Activated T-cell treated with anti-CD3 and anti-CD28 coated beads for 24 hours (primary cell): ENCODE measurements around the gene KIAA1586.
A peak's percentile ranks its signal among the peaks of the same experiment; 100 is the strongest.
"Not testable (repeated sequence)": the region's sequence is repeated elsewhere in the genome, so short reads cannot be mapped to it uniquely, and the experiment has no call there.

Experiments
- DNase-seq: peaks from one replicate; pipeline ENCODE4 v3.0.0-alpha.2; 2020; ENCODE audit warnings: low read depth

Gene KIAA1586

GRCh38 chr6:57046332-57047256, at the start of gene KIAA1586:
TSS of gene KIAA1586 (plus strand) at chr6:57046693. CDS start at chr6:57046756, 63 bp downstream.
- DNase-seq: peak; percentile 82

GRCh38 chr6:56999049-56999448, 47.4 kb upstream of the KIAA1586 start:
- DNase-seq: no peak

GRCh38 chr6:56999748-57000147, 46.7 kb upstream of the KIAA1586 start:
- DNase-seq: not testable (repeated sequence)

- DNase-seq: no peak
Measured at GRCh38 chr6:57002197-57002596, 44.3 kb upstream of the KIAA1586 start.

- no peak for DNase-seq
Measured at GRCh38 chr6:57004292-57004691, 42.2 kb upstream of the KIAA1586 start.

- DNase-seq: no peak
Measured at GRCh38 chr6:57006101-57006500, 40.4 kb upstream of the KIAA1586 start.

- DNase-seq: not testable (repeated sequence)
Measured at GRCh38 chr6:57008069-57008468, 38.4 kb upstream of the KIAA1586 start.

- no peak for DNase-seq
Measured at GRCh38 chr6:57013521-57013926, 33.0 kb upstream of the KIAA1586 start.

- DNase-seq: no peak
Measured at GRCh38 chr6:57017069-57017468, 29.4 kb upstream of the KIAA1586 start.

GRCh38 chr6:57017841-57018240, 28.7 kb upstream of the KIAA1586 start:
- no peak for DNase-seq

- DNase-seq: no peak
Measured at GRCh38 chr6:57019434-57019833, 27.1 kb upstream of the KIAA1586 start.

- no peak for DNase-seq
Measured at GRCh38 chr6:57021086-57021720, 25.3 kb upstream of the KIAA1586 start.

- DNase-seq: no peak
Measured at GRCh38 chr6:57024321-57024720, 22.2 kb upstream of the KIAA1586 start.

- no peak for DNase-seq
Measured at GRCh38 chr6:57024775-57025174, 21.7 kb upstream of the KIAA1586 start.

- DNase-seq: no peak
Measured at GRCh38 chr6:57026001-57026400, 20.5 kb upstream of the KIAA1586 start.

GRCh38 chr6:57027301-57027700, 19.2 kb upstream of the KIAA1586 start:
- no peak for DNase-seq

- no peak for DNase-seq
Measured at GRCh38 chr6:57029213-57029612, 17.3 kb upstream of the KIAA1586 start.

- no peak for DNase-seq
Measured at GRCh38 chr6:57033228-57033627, 13.3 kb upstream of the KIAA1586 start.

GRCh38 chr6:57035549-57035948, 10.9 kb upstream of the KIAA1586 start:
- no peak for DNase-seq

- DNase-seq: no peak
Measured at GRCh38 chr6:57038906-57039305, 7.6 kb upstream of the KIAA1586 start.

- no peak for DNase-seq
Measured at GRCh38 chr6:57040011-57040410, 6.5 kb upstream of the KIAA1586 start.

GRCh38 chr6:57044061-57044460, 2.4 kb upstream of the KIAA1586 start:
- DNase-seq: not testable (repeated sequence)

- no peak for DNase-seq
Measured at GRCh38 chr6:57044568-57044967, 1.9 kb upstream of the KIAA1586 start.
